OCI-LY1 (cell line): Measurements from ENCODE around the gene SLCO2A1.

ENCODE experiments used
- H2AFZ ChIP-seq: fragments of 200-600 bp; sonication (generic), shearing (Covaris generic); 2 replicates; pipeline ENCODE4 v1.6.0; 2014; ENCODE audit warnings: antibody characterized with exemption, mild to moderate bottlenecking, low read length
- H3F3A ChIP-seq: fragments of 200-600 bp; sonication (generic), shearing (Covaris generic); 2 replicates; pipeline ENCODE4 v1.6.0; 2014; ENCODE audit warnings: mild to moderate bottlenecking, antibody characterized with exemption, low read length, moderate library complexity; ENCODE audit not compliant: insufficient read depth
- H3K27ac ChIP-seq: fragments of 200-600 bp; sonication (generic); 2 replicates; pipeline ENCODE4 v1.5.1; 2014; ENCODE audit warnings: low read length, mixed run types, mild to moderate bottlenecking, low read depth; ENCODE audit not compliant: poor library complexity, severe bottlenecking
- H3K27me3 ChIP-seq: fragments of 200-600 bp; sonication (generic); 2 replicates; pipeline ENCODE4 v1.6.0; 2014; ENCODE audit warnings: antibody characterized with exemption, mild to moderate bottlenecking, low read length, moderate library complexity; ENCODE audit not compliant: insufficient read depth
- H3K36me3 ChIP-seq: fragments of 200-600 bp; sonication (generic); 2 replicates; pipeline ENCODE4 v1.6.1; 2014; ENCODE audit warnings: mild to moderate bottlenecking, antibody characterized with exemption, low read length, moderate library complexity, mixed read lengths; ENCODE audit not compliant: insufficient read depth
- H3K4me1 ChIP-seq: fragments of 200-600 bp; sonication (generic); 2 replicates; pipeline ENCODE4 v1.5.1; 2014; ENCODE audit warnings: mild to moderate bottlenecking, low read length, moderate library complexity; ENCODE audit not compliant: insufficient read depth, severe bottlenecking
- H3K4me2 ChIP-seq: fragments of 200-600 bp; sonication (generic), shearing (Covaris generic); 2 replicates; pipeline ENCODE4 v1.6.1; 2014; ENCODE audit warnings: low read length
- H3K4me3 ChIP-seq: fragments of 200-600 bp; sonication (generic); 2 replicates; pipeline ENCODE4 v1.5.1; 2014; ENCODE audit warnings: low read length, low read depth, mild to moderate bottlenecking, mixed read lengths; ENCODE audit not compliant: poor library complexity, severe bottlenecking
- H3K79me2 ChIP-seq: fragments of 200-600 bp; shearing (Covaris generic); 2 replicates; pipeline ENCODE4 v1.6.1; 2016; ENCODE audit warnings: mixed run types, low read length, mixed read lengths; ENCODE audit not compliant: insufficient read depth
- H3K9ac ChIP-seq: fragments of 200-600 bp; sonication (generic), shearing (Covaris generic); 2 replicates; pipeline ENCODE4 v1.6.1; 2014; ENCODE audit warnings: mild to moderate bottlenecking, low read length, mixed read lengths
- H3K9me2 ChIP-seq: fragments of 200-600 bp; sonication (generic), shearing (Covaris generic); 2 replicates; pipeline ENCODE4 v1.6.1; 2014; ENCODE audit warnings: low read depth, mild to moderate bottlenecking, low read length, mixed read lengths
- H3K9me3 ChIP-seq: fragments of 200-600 bp; shearing (Covaris generic); 2 replicates; pipeline ENCODE4 v1.6.1; 2014; ENCODE audit warnings: low read length, mixed read lengths
- H4K20me1 ChIP-seq: fragments of 200-600 bp; sonication (generic), shearing (Covaris generic); 2 replicates; pipeline ENCODE4 v1.6.0; 2016; ENCODE audit warnings: mild to moderate bottlenecking, low read length; ENCODE audit not compliant: insufficient read depth
- EZH2 ChIP-seq: fragments of 200-600 bp; sonication (generic), shearing (Covaris generic); IDR thresholded peaks from 2 replicates; pipeline ENCODE4 v1.8.0; 2017; ENCODE audit warnings: borderline replicate concordance, mixed run types, mild to moderate bottlenecking, antibody characterized with exemption, low read length, moderate library complexity, mixed read lengths
- TF ChIP-seq, protein P1 (sequence below): fragments of 200-600 bp; sonication (generic), shearing (Covaris generic); IDR thresholded peaks from 2 replicates; pipeline ENCODE4 v1.5.1; 2017; ENCODE audit warnings: mild to moderate bottlenecking, antibody characterized with exemption, low read length, moderate library complexity, mixed read lengths

SLCO2A1 gene

DNA sequence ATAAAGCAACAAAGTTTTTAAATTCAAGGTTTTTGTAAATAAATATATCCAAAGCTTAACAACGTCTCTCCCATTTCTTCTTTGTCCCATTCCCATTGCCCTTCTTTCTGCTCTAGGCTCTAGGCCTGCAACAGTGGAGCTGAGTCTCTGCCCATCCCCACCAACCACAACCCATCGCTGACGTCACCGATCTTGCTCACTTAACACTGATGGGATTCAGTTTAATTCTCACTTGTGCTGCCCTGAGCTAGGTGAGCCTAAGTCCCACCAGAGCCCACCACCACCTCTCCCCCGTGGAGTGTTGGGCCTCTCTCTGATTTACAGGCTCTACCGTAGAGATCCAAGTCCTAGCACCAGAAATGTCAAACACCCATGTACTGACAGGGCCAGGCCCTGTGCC is 72.7 kb downstream of the SLCO2A1 start:
- no peaks in the 10 kb centered on the region for H3K4me1 ChIP-seq
- no peaks in the 10 kb centered on the region for H3F3A ChIP-seq
- H3K4me3 ChIP-seq: no peak overlapping the region
- no peaks in the 10 kb centered on the region for H3K9me3 ChIP-seq
- H3K79me2 ChIP-seq: no peaks in the 10 kb centered on the region
- H4K20me1 ChIP-seq: no peaks in the 10 kb centered on the region
- no peaks in the 10 kb centered on the region for H3K36me3 ChIP-seq
- H3K4me2 ChIP-seq: no peak overlapping the region
- H3K27ac ChIP-seq: no peak overlapping the region
- H3K9me2 ChIP-seq: no peaks in the 10 kb centered on the region
- no peak overlapping the region for H3K9ac ChIP-seq
- H3K27me3 ChIP-seq: peaks cover 6% of the 10 kb centered on the region
- no peak overlapping the region for H2AFZ ChIP-seq
- TF ChIP-seq, protein P1, sequence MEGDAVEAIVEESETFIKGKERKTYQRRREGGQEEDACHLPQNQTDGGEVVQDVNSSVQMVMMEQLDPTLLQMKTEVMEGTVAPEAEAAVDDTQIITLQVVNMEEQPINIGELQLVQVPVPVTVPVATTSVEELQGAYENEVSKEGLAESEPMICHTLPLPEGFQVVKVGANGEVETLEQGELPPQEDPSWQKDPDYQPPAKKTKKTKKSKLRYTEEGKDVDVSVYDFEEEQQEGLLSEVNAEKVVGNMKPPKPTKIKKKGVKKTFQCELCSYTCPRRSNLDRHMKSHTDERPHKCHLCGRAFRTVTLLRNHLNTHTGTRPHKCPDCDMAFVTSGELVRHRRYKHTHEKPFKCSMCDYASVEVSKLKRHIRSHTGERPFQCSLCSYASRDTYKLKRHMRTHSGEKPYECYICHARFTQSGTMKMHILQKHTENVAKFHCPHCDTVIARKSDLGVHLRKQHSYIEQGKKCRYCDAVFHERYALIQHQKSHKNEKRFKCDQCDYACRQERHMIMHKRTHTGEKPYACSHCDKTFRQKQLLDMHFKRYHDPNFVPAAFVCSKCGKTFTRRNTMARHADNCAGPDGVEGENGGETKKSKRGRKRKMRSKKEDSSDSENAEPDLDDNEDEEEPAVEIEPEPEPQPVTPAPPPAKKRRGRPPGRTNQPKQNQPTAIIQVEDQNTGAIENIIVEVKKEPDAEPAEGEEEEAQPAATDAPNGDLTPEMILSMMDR: no peak
- TF ChIP-seq EZH2: no peak

DNA sequence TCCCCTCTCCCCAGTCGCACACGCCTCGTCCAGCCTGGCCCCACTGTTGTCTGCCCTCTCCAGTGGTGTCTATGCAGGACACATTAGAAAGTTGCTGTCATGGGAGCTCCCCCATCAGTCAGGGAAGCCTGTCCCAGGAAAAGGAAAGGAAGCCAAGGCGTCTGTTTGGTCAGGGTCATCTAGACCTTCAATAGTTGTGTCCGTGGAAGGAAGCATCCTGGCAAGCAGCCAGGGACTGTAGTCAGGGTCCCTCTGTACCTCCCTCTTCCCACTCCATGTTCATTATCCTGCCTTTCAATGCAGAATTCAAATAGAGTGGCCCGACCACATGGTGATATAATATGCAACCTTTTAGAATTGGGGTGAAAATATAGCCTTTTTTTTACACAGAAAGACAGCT is 73.4 kb downstream of the SLCO2A1 start:
- Histone ChIP-seq H3K36me3 (no peaks in the 10 kb centered on the region), H4K20me1 (no peaks in the 10 kb centered on the region), H3K9me3 (no peaks in the 10 kb centered on the region), H3K27ac (no peak overlapping the region), H3K9ac (no peak overlapping the region), H3K9me2 (no peaks in the 10 kb centered on the region), H3K79me2 (no peaks in the 10 kb centered on the region), H3K4me2 (no peak overlapping the region), H3F3A (no peaks in the 10 kb centered on the region), H2AFZ (no peak overlapping the region), H3K4me3 (no peak overlapping the region), H3K4me1 (no peaks in the 10 kb centered on the region), H3K27me3 (peaks cover 11% of the 10 kb centered on the region)
- no peak for TF ChIP-seq EZH2
- TF ChIP-seq, protein P1: no peak

DNA sequence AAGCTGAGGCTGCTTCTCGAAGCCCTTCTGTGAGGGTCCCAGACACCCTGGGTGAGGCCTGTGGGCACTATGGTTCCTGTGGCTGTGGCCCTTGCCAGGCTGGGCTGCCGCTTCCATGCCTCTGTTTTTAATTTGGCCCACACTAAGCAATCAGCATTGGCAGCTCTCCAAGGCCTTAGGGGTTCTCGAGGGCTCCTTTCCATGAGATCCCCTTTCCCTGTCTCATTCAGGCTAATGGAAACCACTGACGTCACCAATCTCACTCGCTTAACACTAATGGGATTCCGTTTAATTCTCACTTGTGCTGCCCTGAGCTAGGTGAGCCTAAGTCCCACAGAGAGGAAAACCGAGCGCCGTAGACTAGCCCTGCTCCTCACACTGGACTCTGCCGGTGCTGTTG is 73.8 kb downstream of the SLCO2A1 start:
- TF ChIP-seq EZH2: no peak
- TF ChIP-seq, protein P1: no peak
- Histone ChIP-seq H4K20me1 (no peaks in the 10 kb centered on the region), H3K4me1 (no peaks in the 10 kb centered on the region), H3K27me3 (peaks cover 11% of the 10 kb centered on the region), H3K36me3 (no peaks in the 10 kb centered on the region), H3K4me3 (no peak overlapping the region), H2AFZ (no peak overlapping the region), H3F3A (no peaks in the 10 kb centered on the region), H3K9ac (no peak overlapping the region), H3K27ac (no peak overlapping the region), H3K4me2 (no peak overlapping the region), H3K9me2 (no peaks in the 10 kb centered on the region), H3K9me3 (no peaks in the 10 kb centered on the region), H3K79me2 (no peaks in the 10 kb centered on the region)
